ENCODE measurements around the gene ZNF394.

DNA sequence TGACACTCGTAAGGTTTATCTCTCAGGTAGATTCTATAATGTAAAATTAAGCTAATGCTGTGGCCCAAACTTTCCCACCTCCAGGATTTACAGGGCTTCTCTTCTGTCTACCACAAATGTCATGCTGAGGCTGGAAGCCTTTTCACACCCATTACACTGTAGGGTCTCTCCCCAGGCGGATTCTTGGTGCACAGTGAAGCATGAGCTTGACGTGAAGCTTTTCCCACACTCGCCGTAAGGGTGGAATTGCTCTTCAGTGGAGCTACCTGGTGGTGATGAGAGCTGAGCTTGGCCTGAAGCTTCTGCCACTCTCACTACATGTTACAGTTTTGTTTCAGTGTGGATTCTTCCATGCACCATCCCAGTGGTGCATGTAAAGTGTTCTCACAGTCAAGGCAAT lies 40.5 kb upstream of the ZNF394 start:
- TF ChIP-seq, protein P1, sequence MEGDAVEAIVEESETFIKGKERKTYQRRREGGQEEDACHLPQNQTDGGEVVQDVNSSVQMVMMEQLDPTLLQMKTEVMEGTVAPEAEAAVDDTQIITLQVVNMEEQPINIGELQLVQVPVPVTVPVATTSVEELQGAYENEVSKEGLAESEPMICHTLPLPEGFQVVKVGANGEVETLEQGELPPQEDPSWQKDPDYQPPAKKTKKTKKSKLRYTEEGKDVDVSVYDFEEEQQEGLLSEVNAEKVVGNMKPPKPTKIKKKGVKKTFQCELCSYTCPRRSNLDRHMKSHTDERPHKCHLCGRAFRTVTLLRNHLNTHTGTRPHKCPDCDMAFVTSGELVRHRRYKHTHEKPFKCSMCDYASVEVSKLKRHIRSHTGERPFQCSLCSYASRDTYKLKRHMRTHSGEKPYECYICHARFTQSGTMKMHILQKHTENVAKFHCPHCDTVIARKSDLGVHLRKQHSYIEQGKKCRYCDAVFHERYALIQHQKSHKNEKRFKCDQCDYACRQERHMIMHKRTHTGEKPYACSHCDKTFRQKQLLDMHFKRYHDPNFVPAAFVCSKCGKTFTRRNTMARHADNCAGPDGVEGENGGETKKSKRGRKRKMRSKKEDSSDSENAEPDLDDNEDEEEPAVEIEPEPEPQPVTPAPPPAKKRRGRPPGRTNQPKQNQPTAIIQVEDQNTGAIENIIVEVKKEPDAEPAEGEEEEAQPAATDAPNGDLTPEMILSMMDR (IDR thresholded peaks at IDR 0.05), result no peak
- TF ChIP-seq POLR2AphosphoS5 (IDR thresholded peaks at IDR 0.05) (no peak), POLR2A (IDR thresholded peaks at IDR 0.05) (no peak), EP300 (IDR thresholded peaks at IDR 0.05) (no peak)

All from upper lobe of left lung (tissue), 4 donors.